A673 (cell line): ENCODE data around the gene WEE2.

Source experiments
- CTCF ChIP-seq: fragments of 300-800, 200-600 bp; sonication (generic); conservative IDR thresholded peaks from 2 replicates; pipeline ENCODE4 v1.5.1; 2017; ENCODE audit warnings: low read depth, mild to moderate bottlenecking, antibody characterized with exemption, low read length, moderate library complexity, mixed read lengths
- EZH2 ChIP-seq: fragments of 200-600 bp; sonication (generic); IDR thresholded peaks from 2 replicates; pipeline ENCODE4 v1.6.1; 2017; ENCODE audit warnings: borderline replicate concordance, low read depth, mild to moderate bottlenecking, mixed read lengths, antibody characterized with exemption, low read length; ENCODE audit not compliant: poor library complexity, severe bottlenecking

DNA sequence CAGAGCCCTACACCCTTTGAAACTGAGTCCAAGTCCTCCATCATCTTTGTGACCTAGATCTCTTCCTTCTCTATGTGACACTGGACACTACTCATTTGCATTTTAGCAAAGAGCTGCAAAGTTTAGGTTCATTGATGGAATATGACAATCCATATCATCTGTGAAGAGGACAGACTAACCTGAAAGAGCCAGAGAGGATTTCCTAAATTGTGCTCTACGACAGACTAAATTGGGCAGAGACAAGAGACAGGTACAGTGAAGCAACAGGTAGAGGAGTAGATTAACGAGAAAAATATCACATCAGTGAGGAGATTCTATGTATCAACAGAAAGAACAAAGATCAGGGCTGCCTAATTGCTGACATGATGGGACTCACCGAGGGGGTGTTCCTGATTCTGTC is 55.6 kb downstream of the WEE2 start, which contains the start of gene TAS2R3:
- TF ChIP-seq CTCF = no peak
- TF ChIP-seq EZH2 = no peak
